Thoracic aorta (tissue), 2 donors: ENCODE measurements around the gene RTL5. TPM values are rescaled to one million over a fixed set of nuclear protein-coding genes. Genes with fewer than 3 reads are reported as not detected.

Experiments used
- ATAC-seq: fragments of 150-250 bp; one replicate; pipeline ENCODE4 v1.8.0; 2017; ENCODE audit warnings: low read depth; ENCODE audit not compliant: insufficient number of reproducible peaks, low FRiP score
- DNase-seq: peaks from one replicate; pipeline ENCODE4 v3.0.0-alpha.2; 2020; ENCODE audit warnings: low spot score
- H3K27ac ChIP-seq, 2 donors: fragments of 200-600 bp; sonication (generic); 1 replicate in 1 of 2; 2 replicates in 1 of 2; pipeline ENCODE4 v1.5.1; 2016; ENCODE audit warnings: mild to moderate bottlenecking in 2 of 2, moderate library complexity in 2 of 2
- H3K27me3 ChIP-seq: fragments of 200-600 bp; sonication (generic); replicated peaks from 2 replicates; pipeline ENCODE4 v1.6.0; 2016; ENCODE audit warnings: mild to moderate bottlenecking; ENCODE audit not compliant: insufficient read depth
- H3K36me3 ChIP-seq: fragments of 200-600 bp; sonication (generic); one replicate; pipeline ENCODE4 v1.5.1; 2016
- H3K4me1 ChIP-seq, 2 donors: fragments of 200-600 bp; sonication (generic); 1 replicate in 1 of 2; 2 replicates in 1 of 2; pipeline versions ENCODE4 v1.5.1 to v1.6.0; 2016; ENCODE audit warnings: low read depth in 2 of 2, mild to moderate bottlenecking in 1 of 2; ENCODE audit not compliant: control insufficient read depth in 1 of 2
- H3K4me3 ChIP-seq: fragments of 200-600 bp; sonication (generic); 2 replicates; pipeline ENCODE4 v1.5.1; 2016; ENCODE audit warnings: mild to moderate bottlenecking
- H3K9me3 ChIP-seq: fragments of 200-600 bp; sonication (generic); 2 replicates; pipeline ENCODE4 v1.5.1; 2016
- total RNA-seq, 2 donors: library from RNA; depleted of rRNA; stranded (reverse); fragments of >200 nt; gene quantifications; one replicate each; pipeline versions ENCODE4 v1.1.0 to v1.2.3, GENCODE V29; 2016
- TF ChIP-seq, protein P1 (sequence below): fragments of 200-600 bp; sonication (generic); IDR thresholded peaks from one replicate; pipeline ENCODE4 v1.5.1; 2019; ENCODE audit warnings: antibody characterized with exemption

Gene RTL5
- total RNA-seq, 2 donors from 2014 or later: 7.6 to 11.6 TPM

DNA sequence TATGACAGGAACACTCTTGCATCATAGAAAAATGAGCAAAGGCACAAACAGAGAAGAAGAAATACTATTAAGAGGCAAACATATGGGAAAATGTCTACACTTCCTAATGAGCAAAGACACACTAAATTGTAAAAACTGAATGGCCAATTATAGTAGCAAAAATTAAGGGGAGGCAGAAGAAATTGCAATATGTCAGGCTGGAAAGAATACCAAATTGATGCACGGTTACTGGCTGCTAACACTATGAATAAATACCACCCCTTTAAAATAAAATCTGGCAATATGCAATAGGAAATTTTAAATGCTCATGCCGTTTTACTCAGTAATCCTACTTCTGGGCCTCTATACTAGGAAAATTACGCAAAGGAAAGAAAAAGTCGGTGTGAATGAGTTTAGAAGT lies 33.8 kb upstream of the RTL5 start:
- TF ChIP-seq, protein P1, sequence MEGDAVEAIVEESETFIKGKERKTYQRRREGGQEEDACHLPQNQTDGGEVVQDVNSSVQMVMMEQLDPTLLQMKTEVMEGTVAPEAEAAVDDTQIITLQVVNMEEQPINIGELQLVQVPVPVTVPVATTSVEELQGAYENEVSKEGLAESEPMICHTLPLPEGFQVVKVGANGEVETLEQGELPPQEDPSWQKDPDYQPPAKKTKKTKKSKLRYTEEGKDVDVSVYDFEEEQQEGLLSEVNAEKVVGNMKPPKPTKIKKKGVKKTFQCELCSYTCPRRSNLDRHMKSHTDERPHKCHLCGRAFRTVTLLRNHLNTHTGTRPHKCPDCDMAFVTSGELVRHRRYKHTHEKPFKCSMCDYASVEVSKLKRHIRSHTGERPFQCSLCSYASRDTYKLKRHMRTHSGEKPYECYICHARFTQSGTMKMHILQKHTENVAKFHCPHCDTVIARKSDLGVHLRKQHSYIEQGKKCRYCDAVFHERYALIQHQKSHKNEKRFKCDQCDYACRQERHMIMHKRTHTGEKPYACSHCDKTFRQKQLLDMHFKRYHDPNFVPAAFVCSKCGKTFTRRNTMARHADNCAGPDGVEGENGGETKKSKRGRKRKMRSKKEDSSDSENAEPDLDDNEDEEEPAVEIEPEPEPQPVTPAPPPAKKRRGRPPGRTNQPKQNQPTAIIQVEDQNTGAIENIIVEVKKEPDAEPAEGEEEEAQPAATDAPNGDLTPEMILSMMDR: no peak
- Histone ChIP-seq H3K4me3 (no peak overlapping the region), H3K36me3 (no peaks in the 10 kb centered on the region), H3K4me1 (no peaks in the 10 kb centered on the region), H3K27me3 (no peaks in the 10 kb centered on the region), H3K9me3 (no peaks in the 10 kb centered on the region), H3K27ac (no peak overlapping the region)
- ATAC-seq: no peak
- DNase-seq: no peak

DNA sequence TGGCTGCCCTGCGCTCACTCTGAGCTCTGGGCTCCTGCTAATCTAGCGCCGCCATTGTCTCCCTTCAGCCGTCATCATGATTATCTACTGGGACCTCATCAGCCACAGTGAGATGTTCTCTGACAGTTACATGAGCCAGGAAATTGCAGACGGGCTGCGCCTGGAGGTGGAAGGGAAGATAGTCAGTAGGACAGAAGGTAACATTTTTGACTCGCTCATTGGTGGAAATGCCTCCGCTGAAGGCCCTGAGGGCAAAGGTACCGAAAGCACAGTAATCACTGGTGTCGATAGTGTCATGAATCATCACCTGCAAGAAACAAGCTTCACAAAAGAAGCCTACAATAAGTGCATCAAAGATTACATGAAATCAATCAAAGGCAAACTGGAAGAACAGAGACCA lies 28.1 kb upstream of the RTL5 start:
- TF ChIP-seq, protein P1: no peak
- H3K4me3 ChIP-seq: no peak overlapping the region
- no peaks in the 10 kb centered on the region for H3K9me3 ChIP-seq
- no peaks in the 10 kb centered on the region for H3K36me3 ChIP-seq
- no peaks in the 10 kb centered on the region for H3K4me1 ChIP-seq
- H3K27ac ChIP-seq: no peak overlapping the region
- H3K27me3 ChIP-seq: no peaks in the 10 kb centered on the region
- no peak for DNase-seq
- no peak for ATAC-seq

DNA sequence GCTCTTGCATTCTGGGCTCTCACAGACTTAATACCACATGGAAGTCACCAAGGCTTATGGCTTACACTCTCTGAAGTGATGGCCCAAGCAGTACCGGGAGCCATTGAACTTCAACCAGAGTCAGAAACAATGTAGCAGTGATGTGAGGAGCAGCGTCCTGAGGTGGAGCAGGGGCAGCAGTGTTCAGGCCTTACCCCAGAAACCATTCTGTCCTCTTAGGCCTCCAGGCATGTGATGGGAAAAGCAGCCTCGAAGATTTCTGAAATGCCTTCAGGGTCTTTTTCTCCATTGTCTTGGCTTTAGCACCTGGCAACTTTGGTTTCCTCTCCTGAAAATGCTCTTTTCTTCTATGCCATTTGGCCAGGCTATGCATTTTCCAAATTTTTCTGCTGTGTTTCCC lies 27.1 kb upstream of the RTL5 start:
- H3K4me1 ChIP-seq: no peaks in the 10 kb centered on the region
- ATAC-seq (no peak), DNase-seq (no peak)
- no peaks in the 10 kb centered on the region for H3K27me3 ChIP-seq
- H3K9me3 ChIP-seq: no peaks in the 10 kb centered on the region
- no peak overlapping the region for H3K27ac ChIP-seq
- no peaks in the 10 kb centered on the region for H3K36me3 ChIP-seq
- H3K4me3 ChIP-seq: no peak overlapping the region
- TF ChIP-seq, protein P1: no peak

DNA sequence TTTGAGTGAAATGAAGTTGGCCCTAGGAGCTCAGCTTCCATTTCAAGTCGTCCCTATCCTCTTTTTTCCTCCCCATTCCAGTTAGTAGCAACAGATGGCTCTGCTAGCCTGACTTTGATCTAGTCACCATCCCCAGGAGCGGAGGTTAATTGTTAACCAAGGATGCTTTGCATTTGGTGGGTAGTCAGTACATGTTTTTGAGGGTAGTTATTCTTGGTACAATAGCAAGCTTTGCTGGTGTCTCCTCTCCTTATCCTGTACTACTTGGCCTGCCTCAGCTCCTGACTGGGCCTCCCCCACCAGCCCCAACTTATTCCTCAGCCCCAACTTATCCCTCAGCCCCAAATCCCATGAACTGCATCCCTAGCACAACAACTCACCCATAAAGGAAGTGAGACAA lies 14.8 kb upstream of the RTL5 start:
- Histone ChIP-seq H3K4me3 (no peak overlapping the region), H3K36me3 (no peaks in the 10 kb centered on the region), H3K4me1 (no peaks in the 10 kb centered on the region), H3K27ac (no peak overlapping the region), H3K9me3 (no peaks in the 10 kb centered on the region), H3K27me3 (no peaks in the 10 kb centered on the region)
- DNase-seq: no peak
- no peak for ATAC-seq
- TF ChIP-seq, protein P1: no peak

DNA sequence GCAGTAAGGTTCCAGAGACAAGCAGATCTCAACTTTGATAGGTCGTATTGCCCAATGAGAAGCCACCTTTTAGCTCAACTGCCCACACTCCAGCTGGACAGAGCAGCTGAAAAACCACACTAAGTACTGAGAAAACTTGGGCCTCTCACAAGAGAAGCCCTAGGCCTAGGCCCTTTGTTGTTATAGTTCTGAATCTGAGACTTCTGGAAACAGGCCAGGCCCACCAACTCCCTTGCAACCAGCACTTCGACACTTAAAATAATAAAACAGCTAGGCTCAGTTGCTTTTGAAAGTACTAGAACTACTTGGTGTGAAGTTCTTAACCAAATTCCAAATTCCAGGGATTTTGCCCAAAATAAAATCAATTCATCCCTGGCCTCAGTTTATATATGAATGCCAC lies 13.5 kb upstream of the RTL5 start:
- Histone ChIP-seq H3K4me1 (no peaks in the 10 kb centered on the region), H3K9me3 (no peaks in the 10 kb centered on the region), H3K36me3 (no peaks in the 10 kb centered on the region), H3K4me3 (no peak overlapping the region), H3K27ac (no peak overlapping the region), H3K27me3 (no peaks in the 10 kb centered on the region)
- TF ChIP-seq, protein P1: no peak
- ATAC-seq (no peak), DNase-seq (no peak)
